ENCODE measurements around the gene CPO.

The CPO gene

DNA sequence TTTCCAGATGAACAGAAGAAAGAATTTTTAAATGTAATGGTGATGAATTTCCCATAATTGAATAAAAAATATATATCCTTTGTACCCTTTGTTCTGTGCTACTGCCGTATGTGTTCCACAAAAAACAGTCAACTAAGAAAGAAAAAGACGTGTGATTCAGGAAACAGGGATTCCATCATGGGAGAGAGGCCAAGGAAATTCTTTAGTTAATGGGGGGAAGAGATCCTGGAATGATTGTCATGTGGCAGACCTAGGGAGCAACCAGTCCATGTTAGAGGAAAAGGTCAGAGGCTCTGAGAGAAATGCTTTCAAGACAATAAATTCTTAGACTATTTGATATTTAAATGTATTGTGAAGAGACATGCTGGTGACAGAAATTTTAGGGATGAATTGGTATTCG lies 76.6 kb downstream of the CPO start:
- no peak overlapping the region for H3K4me3 ChIP-seq (ENCODE audit: low read depth, low read length)
- in situ Hi-C loops (cut with HindIII; ENCODE audit: low sequenced_read_pairs), result no loop called here
- DNase-seq (ENCODE audit: low read depth, low spot score), result no peak
- TF ChIP-seq, protein P1, sequence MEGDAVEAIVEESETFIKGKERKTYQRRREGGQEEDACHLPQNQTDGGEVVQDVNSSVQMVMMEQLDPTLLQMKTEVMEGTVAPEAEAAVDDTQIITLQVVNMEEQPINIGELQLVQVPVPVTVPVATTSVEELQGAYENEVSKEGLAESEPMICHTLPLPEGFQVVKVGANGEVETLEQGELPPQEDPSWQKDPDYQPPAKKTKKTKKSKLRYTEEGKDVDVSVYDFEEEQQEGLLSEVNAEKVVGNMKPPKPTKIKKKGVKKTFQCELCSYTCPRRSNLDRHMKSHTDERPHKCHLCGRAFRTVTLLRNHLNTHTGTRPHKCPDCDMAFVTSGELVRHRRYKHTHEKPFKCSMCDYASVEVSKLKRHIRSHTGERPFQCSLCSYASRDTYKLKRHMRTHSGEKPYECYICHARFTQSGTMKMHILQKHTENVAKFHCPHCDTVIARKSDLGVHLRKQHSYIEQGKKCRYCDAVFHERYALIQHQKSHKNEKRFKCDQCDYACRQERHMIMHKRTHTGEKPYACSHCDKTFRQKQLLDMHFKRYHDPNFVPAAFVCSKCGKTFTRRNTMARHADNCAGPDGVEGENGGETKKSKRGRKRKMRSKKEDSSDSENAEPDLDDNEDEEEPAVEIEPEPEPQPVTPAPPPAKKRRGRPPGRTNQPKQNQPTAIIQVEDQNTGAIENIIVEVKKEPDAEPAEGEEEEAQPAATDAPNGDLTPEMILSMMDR (IDR thresholded peaks at IDR 0.05; ENCODE audit: low read depth, low read length), result no peak
